K562 (cell line): Measurements from ENCODE around the gene NCKIPSD. TPM values are rescaled to one million over a fixed set of nuclear protein-coding genes. Genes with fewer than 3 reads are reported as not detected.

Source experiments
- HDGF ChIP-seq: fragments of 450-650 bp; IDR thresholded peaks from 2 replicates; pipeline ENCODE4 v1.6.1; 2016
- HMGXB4 ChIP-seq: sonication (generic); formaldehyde crosslinking; IDR thresholded peaks from 2 replicates; pipeline ENCODE4 v1.8.1; 2023; ENCODE audit warnings: mild to moderate bottlenecking, missing genetic modification reagents
- RBM22 ChIP-seq: fragments of 200-400 bp; formaldehyde crosslinking; IDR thresholded peaks from 2 replicates; pipeline ENCODE4 v1.6.1; 2018; ENCODE audit warnings: low read length, low read depth; ENCODE audit not compliant: poor library complexity, severe bottlenecking
- ZBTB49 ChIP-seq: sonication (generic); formaldehyde crosslinking; IDR thresholded peaks from 2 replicates; pipeline ENCODE4 v1.8.0; 2022; ENCODE audit warnings: missing genetic modification reagents, mild to moderate bottlenecking, borderline replicate concordance
- ZNF232 ChIP-seq: sonication (generic); formaldehyde crosslinking; IDR thresholded peaks from 2 replicates; pipeline ENCODE4 v1.8.0; 2022; ENCODE audit warnings: mild to moderate bottlenecking, missing genetic modification reagents
- polyA plus RNA-seq, 8 experiments: library from polyadenylated mRNA; depleted of rRNA in 4 of 8; stranded (reverse) in 5 of 8; unstranded in 3 of 8; fragments of >200 nt; fragmentation: Nextera tagmentation in 2 of 8; fragmentation: Illumina TruSeq in 1 of 8; extraction: Ambion mirVana in 2 of 8; extraction: Trizol in 1 of 8; gene quantifications; 2 replicates each; pipeline versions ENCODE4 v1.2.1 to v1.2.3, GENCODE V29; 2011 to 2014; ENCODE audit warnings: inconsistent platforms in 1 of 8, missing spikeins in 1 of 8
- total RNA-seq, 7 experiments: library from RNA; depleted of rRNA in 6 of 7; stranded (reverse); fragments of >200 nt in 6 of 7; fragmentation: Illumina TruSeq in 2 of 7; extraction: Trizol in 2 of 7; gene quantifications; 2 replicates each; pipeline versions ENCODE4 v1.2.1 to v1.2.3, GENCODE V29; 2011 to 2021; ENCODE audit warnings: low replicate concordance in 1 of 7
- TF ChIP-seq, protein P1 (sequence below): IDR thresholded peaks from 2 replicates; pipeline ENCODE4 v1.6.1; 2011; ENCODE audit warnings: borderline replicate concordance, low read depth, mild to moderate bottlenecking, moderate library complexity, low read length; ENCODE audit not compliant: insufficient read depth, poor library complexity, severe bottlenecking
- TF ChIP-seq, protein P2 (sequence below), 3 experiments: IDR thresholded peaks in 2 of 3; conservative IDR thresholded peaks in 1 of 3; 2 replicates each; pipeline ENCODE4 v1.5.1; 2011 to 2012; ENCODE audit warnings: low read length in 3 of 3, mild to moderate bottlenecking in 3 of 3, control low read depth in 2 of 3, improper control_type of control experiment in 1 of 3, inconsistent platforms in 1 of 3, low read depth in 1 of 3, mixed read lengths in 1 of 3, moderate library complexity in 1 of 3; ENCODE audit not compliant: insufficient read depth in 2 of 3
- TF ChIP-seq, protein P3 (sequence below): sonication (generic); formaldehyde crosslinking; IDR thresholded peaks from 2 replicates; pipeline ENCODE4 v1.8.0; 2023; ENCODE audit warnings: missing genetic modification reagents, mild to moderate bottlenecking, borderline replicate concordance

The NCKIPSD gene
- total and polyA plus RNA-seq, 9 of the 15 experiments (the other 6 are each of a cell fraction or from before 2014, with no cell fraction given), result 0.49 to 24.4 (median 12.3) TPM

DNA sequence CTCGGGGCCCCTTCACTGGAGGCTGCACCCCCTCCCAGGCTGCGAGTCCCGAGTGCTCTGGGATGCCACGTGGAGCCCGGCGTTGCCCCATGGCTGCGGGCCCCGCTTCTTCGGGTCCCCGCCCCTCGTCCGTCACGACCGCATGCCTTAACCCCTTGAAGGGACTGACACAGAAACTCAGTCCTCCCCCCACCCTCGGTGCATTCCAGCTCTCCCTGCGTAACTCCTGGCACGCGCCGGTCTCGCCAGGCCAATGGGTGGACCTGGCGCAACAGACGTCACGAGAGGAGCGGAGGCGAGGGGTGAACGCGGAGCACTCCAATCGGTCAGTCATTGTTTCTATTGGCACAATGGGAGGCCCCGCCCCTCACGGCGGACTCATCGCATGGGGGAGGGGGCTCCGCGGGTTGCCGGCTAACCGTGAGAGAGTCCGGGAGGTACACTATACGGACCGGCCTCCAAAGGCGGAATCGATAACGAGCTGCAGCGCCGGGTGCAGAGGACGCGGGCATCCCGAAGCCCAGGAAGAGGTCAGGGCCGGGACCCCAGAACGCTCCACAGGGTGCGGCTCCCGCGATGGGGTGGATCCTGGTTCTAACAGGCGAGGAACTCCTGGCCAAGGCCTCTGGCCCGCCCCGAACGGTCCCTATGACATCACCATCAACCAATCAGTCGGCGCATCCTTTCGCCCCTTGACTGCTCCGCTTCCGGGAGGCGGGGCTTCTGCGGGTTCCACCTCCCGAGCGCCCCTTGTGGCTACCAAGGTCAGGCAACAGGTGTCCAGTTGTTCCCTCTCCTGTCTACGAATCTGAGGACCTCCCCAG lies 22.0 kb downstream of the NCKIPSD start (continued):
- TF ChIP-seq HMGXB4 (CRISPR knock-in tag), result peak; percentile 80; the same call in 1 of the 2 replicates
- TF ChIP-seq, protein P1, sequence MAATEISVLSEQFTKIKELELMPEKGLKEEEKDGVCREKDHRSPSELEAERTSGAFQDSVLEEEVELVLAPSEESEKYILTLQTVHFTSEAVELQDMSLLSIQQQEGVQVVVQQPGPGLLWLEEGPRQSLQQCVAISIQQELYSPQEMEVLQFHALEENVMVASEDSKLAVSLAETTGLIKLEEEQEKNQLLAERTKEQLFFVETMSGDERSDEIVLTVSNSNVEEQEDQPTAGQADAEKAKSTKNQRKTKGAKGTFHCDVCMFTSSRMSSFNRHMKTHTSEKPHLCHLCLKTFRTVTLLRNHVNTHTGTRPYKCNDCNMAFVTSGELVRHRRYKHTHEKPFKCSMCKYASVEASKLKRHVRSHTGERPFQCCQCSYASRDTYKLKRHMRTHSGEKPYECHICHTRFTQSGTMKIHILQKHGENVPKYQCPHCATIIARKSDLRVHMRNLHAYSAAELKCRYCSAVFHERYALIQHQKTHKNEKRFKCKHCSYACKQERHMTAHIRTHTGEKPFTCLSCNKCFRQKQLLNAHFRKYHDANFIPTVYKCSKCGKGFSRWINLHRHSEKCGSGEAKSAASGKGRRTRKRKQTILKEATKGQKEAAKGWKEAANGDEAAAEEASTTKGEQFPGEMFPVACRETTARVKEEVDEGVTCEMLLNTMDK, result peak; percentile 72
- TF ChIP-seq, protein P2, sequence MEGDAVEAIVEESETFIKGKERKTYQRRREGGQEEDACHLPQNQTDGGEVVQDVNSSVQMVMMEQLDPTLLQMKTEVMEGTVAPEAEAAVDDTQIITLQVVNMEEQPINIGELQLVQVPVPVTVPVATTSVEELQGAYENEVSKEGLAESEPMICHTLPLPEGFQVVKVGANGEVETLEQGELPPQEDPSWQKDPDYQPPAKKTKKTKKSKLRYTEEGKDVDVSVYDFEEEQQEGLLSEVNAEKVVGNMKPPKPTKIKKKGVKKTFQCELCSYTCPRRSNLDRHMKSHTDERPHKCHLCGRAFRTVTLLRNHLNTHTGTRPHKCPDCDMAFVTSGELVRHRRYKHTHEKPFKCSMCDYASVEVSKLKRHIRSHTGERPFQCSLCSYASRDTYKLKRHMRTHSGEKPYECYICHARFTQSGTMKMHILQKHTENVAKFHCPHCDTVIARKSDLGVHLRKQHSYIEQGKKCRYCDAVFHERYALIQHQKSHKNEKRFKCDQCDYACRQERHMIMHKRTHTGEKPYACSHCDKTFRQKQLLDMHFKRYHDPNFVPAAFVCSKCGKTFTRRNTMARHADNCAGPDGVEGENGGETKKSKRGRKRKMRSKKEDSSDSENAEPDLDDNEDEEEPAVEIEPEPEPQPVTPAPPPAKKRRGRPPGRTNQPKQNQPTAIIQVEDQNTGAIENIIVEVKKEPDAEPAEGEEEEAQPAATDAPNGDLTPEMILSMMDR (IDR thresholded peaks at IDR 0.05 in 2 of 3, conservative IDR thresholded peaks at IDR 0.05 in 1 of 3; ENCODE audit: insufficient read depth in 2 of 3, low read depth in 1 of 3, low read length in 3 of 3), result peak; percentile 73 to 89 (median 84)
- TF ChIP-seq ZBTB49 (CRISPR knock-in tag), result peak; percentile 59; the same call in 1 of the 2 replicates
- no peak for TF ChIP-seq HDGF
- TF ChIP-seq, protein P3, sequence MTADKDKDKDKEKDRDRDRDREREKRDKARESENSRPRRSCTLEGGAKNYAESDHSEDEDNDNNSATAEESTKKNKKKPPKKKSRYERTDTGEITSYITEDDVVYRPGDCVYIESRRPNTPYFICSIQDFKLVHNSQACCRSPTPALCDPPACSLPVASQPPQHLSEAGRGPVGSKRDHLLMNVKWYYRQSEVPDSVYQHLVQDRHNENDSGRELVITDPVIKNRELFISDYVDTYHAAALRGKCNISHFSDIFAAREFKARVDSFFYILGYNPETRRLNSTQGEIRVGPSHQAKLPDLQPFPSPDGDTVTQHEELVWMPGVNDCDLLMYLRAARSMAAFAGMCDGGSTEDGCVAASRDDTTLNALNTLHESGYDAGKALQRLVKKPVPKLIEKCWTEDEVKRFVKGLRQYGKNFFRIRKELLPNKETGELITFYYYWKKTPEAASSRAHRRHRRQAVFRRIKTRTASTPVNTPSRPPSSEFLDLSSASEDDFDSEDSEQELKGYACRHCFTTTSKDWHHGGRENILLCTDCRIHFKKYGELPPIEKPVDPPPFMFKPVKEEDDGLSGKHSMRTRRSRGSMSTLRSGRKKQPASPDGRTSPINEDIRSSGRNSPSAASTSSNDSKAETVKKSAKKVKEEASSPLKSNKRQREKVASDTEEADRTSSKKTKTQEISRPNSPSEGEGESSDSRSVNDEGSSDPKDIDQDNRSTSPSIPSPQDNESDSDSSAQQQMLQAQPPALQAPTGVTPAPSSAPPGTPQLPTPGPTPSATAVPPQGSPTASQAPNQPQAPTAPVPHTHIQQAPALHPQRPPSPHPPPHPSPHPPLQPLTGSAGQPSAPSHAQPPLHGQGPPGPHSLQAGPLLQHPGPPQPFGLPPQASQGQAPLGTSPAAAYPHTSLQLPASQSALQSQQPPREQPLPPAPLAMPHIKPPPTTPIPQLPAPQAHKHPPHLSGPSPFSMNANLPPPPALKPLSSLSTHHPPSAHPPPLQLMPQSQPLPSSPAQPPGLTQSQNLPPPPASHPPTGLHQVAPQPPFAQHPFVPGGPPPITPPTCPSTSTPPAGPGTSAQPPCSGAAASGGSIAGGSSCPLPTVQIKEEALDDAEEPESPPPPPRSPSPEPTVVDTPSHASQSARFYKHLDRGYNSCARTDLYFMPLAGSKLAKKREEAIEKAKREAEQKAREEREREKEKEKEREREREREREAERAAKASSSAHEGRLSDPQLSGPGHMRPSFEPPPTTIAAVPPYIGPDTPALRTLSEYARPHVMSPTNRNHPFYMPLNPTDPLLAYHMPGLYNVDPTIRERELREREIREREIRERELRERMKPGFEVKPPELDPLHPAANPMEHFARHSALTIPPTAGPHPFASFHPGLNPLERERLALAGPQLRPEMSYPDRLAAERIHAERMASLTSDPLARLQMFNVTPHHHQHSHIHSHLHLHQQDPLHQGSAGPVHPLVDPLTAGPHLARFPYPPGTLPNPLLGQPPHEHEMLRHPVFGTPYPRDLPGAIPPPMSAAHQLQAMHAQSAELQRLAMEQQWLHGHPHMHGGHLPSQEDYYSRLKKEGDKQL (CRISPR knock-in tag), result 0 out of 2 replicates have a peak, but pooled peaks have one; percentile 48
- TF ChIP-seq RBM22, result peak; percentile 18
- peak; percentile 92; the same call in 1 of the 2 replicates for TF ChIP-seq ZNF232 (CRISPR knock-in tag)
